PC-3 (cell line): ENCODE results near the gene FAM107A.

ENCODE experiments used
- CTCF ChIP-seq: fragments of 300-600 bp; sonication (generic); conservative IDR thresholded peaks from 2 replicates; pipeline ENCODE4 v1.5.1; 2017; ENCODE audit warnings: antibody characterized with exemption, low read depth, mild to moderate bottlenecking, low read length
- EZH2 ChIP-seq: fragments of 300-600 bp; sonication (generic); IDR thresholded peaks from one replicate; pipeline ENCODE4 v1.6.1; 2017; ENCODE audit warnings: antibody characterized with exemption, mild to moderate bottlenecking, low read length; ENCODE audit not compliant: unreplicated experiment

GRCh38 chr3:58623961-58624360, 46.8 kb upstream of the FAM107A start:
- TF ChIP-seq CTCF (no peak), EZH2 (no peak)
